GM21367 (cell line): ENCODE results near the gene LIN28B.
"Not testable (repeated sequence)": the region's sequence is repeated elsewhere in the genome, so short reads cannot be mapped to it uniquely, and the experiment has no call there.

ENCODE experiments used
- ATAC-seq: cut with Tn5 transposase; IDR thresholded peaks from one replicate; pipeline ENCODE4 v1.9.1; 2021; ENCODE audit not compliant: unreplicated experiment

Gene LIN28B

GRCh38 chr6:105066233-105066632 is 109.3 kb downstream of the LIN28B start:
- ATAC-seq: no peak

GRCh38 chr6:105066836-105067235 is 109.9 kb downstream of the LIN28B start:
- no peak for ATAC-seq

- ATAC-seq: no peak
Measured at GRCh38 chr6:105067329-105067728, 110.4 kb downstream of the LIN28B start.

GRCh38 chr6:105068407-105068806 is 111.5 kb downstream of the LIN28B start:
- no peak for ATAC-seq

- ATAC-seq: no peak
Measured at GRCh38 chr6:105069821-105070445, 113.0 kb downstream of the LIN28B start.

- no peak for ATAC-seq
Measured at GRCh38 chr6:105072798-105073199, 115.9 kb downstream of the LIN28B start.

GRCh38 chr6:105075210-105075609 is 118.3 kb downstream of the LIN28B start:
- ATAC-seq: no peak

- ATAC-seq: not testable (repeated sequence)
Measured at GRCh38 chr6:105076418-105076817, 119.5 kb downstream of the LIN28B start.

- no peak for ATAC-seq
Measured at GRCh38 chr6:105077596-105078385, 120.9 kb downstream of the LIN28B start.

- ATAC-seq: no peak
Measured at GRCh38 chr6:105078386-105078708, 121.4 kb downstream of the LIN28B start.

GRCh38 chr6:105080279-105080678 is 123.4 kb downstream of the LIN28B start:
- ATAC-seq: no peak

- ATAC-seq: not testable (repeated sequence)
Measured at GRCh38 chr6:105081662-105082061, 124.8 kb downstream of the LIN28B start.

GRCh38 chr6:105087571-105088211 is 130.8 kb downstream of the LIN28B start:
- ATAC-seq: peak; percentile 60

GRCh38 chr6:105091140-105091829 is 134.4 kb downstream of the LIN28B start:
- no peak for ATAC-seq

- no peak for ATAC-seq
Measured at GRCh38 chr6:105094133-105094640, 137.3 kb downstream of the LIN28B start.

- ATAC-seq: no peak
Measured at GRCh38 chr6:105095139-105095538, 138.2 kb downstream of the LIN28B start.

GRCh38 chr6:105097288-105097687 is 140.4 kb downstream of the LIN28B start:
- ATAC-seq: no peak

- no peak for ATAC-seq
Measured at GRCh38 chr6:105099371-105099770, 142.5 kb downstream of the LIN28B start.

- ATAC-seq: no peak
Measured at GRCh38 chr6:105102186-105102585, 145.3 kb downstream of the LIN28B start.

GRCh38 chr6:105105094-105105493 is 148.2 kb downstream of the LIN28B start:
- no peak for ATAC-seq

- no peak for ATAC-seq
Measured at GRCh38 chr6:105106260-105106659, 149.4 kb downstream of the LIN28B start.
